K562 (cell line): ENCODE results near the gene COMMD9. TPM values are rescaled to one million over a fixed set of nuclear protein-coding genes. Genes with fewer than 3 reads are reported as not detected.

ENCODE experiments used
- C11orf30 ChIP-seq: fragments of 450-650 bp; IDR thresholded peaks from 2 replicates; pipeline ENCODE4 v1.6.1; 2016; ENCODE audit warnings: low read depth, mild to moderate bottlenecking
- HSF4 ChIP-seq: fragments of 250-450 bp; sonication (Bioruptor Pico); IDR thresholded peaks from 2 replicates; pipeline ENCODE4 v2.1.2; 2022; ENCODE audit warnings: mild to moderate bottlenecking, moderate library complexity, borderline replicate concordance
- RFX5 ChIP-seq: IDR thresholded peaks from 2 replicates; pipeline ENCODE4 v1.6.1; 2011; ENCODE audit warnings: low read depth, mild to moderate bottlenecking, improper control_type of control experiment, low read length
- TCF3 ChIP-seq: sonication (generic); formaldehyde crosslinking; IDR thresholded peaks from 2 replicates; pipeline ENCODE4 v1.4.0; 2020; ENCODE audit warnings: mild to moderate bottlenecking, missing genetic modification reagents
- TRIM25 ChIP-seq: fragments of 450-650 bp; IDR thresholded peaks from 2 replicates; pipeline ENCODE4 v1.7.0; 2016; ENCODE audit warnings: borderline replicate concordance
- polyA plus RNA-seq, 8 experiments: library from polyadenylated mRNA; depleted of rRNA in 4 of 8; stranded (reverse) in 5 of 8; unstranded in 3 of 8; fragments of >200 nt; fragmentation: Nextera tagmentation in 2 of 8; fragmentation: Illumina TruSeq in 1 of 8; extraction: Ambion mirVana in 2 of 8; extraction: Trizol in 1 of 8; gene quantifications; 2 replicates each; pipeline versions ENCODE4 v1.2.1 to v1.2.3, GENCODE V29; 2011 to 2014; ENCODE audit warnings: inconsistent platforms in 1 of 8, missing spikeins in 1 of 8
- total RNA-seq, 7 experiments: library from RNA; depleted of rRNA in 6 of 7; stranded (reverse); fragments of >200 nt in 6 of 7; fragmentation: Illumina TruSeq in 2 of 7; extraction: Trizol in 2 of 7; gene quantifications; 2 replicates each; pipeline versions ENCODE4 v1.2.1 to v1.2.3, GENCODE V29; 2011 to 2021; ENCODE audit warnings: low replicate concordance in 1 of 7
- TF ChIP-seq, protein P1 (sequence below): fragments of 450-650 bp; IDR thresholded peaks from 2 replicates; pipeline ENCODE4 v1.6.1; 2016; ENCODE audit warnings: low read depth
- TF ChIP-seq, protein P2 (sequence below), 2 experiments: IDR thresholded peaks; 2 replicates each; pipeline ENCODE4 v1.6.1; 2011; ENCODE audit warnings: borderline replicate concordance in 1 of 2, control low read depth in 1 of 2, low read depth in 1 of 2, low read length in 1 of 2, mild to moderate bottlenecking in 1 of 2, mixed read lengths in 1 of 2, moderate library complexity in 1 of 2; ENCODE audit not compliant: insufficient read depth in 1 of 2, insufficient read length in 1 of 2, poor library complexity in 1 of 2, severe bottlenecking in 1 of 2; ENCODE audit errors: extremely low read depth in 1 of 2
- TF ChIP-seq, protein P3 (sequence below): fragments of 450-650 bp; formaldehyde crosslinking; IDR thresholded peaks from 2 replicates; pipeline ENCODE4 v1.4.0; 2020; ENCODE audit warnings: mild to moderate bottlenecking, moderate library complexity
- TF ChIP-seq, protein P4 (sequence below): fragments of 250-450 bp; sonication (Bioruptor Pico); IDR thresholded peaks from 2 replicates; pipeline ENCODE4 v1.5.0; 2021
- TF ChIP-seq, protein P5 (sequence below), 2 experiments: fragments of 200-800 bp in 1 of 2; sonication (Bioruptor generic) in 1 of 2; sonication (generic) in 1 of 2; formaldehyde crosslinking in 1 of 2; IDR thresholded peaks in 1 of 2; conservative IDR thresholded peaks in 1 of 2; 2 replicates each; pipeline versions ENCODE4 v1.5.0 to v1.6.1; 2016 to 2020; ENCODE audit warnings: missing compliant biosample characterization in 1 of 2, missing genetic modification characterization in 1 of 2, missing genetic modification reagents in 1 of 2

COMMD9 gene
- total and polyA plus RNA-seq, 9 of the 15 experiments (the other 6 are each of a cell fraction or from before 2014, with no cell fraction given) = 27.3 to 121 (median 48.0) TPM

DNA sequence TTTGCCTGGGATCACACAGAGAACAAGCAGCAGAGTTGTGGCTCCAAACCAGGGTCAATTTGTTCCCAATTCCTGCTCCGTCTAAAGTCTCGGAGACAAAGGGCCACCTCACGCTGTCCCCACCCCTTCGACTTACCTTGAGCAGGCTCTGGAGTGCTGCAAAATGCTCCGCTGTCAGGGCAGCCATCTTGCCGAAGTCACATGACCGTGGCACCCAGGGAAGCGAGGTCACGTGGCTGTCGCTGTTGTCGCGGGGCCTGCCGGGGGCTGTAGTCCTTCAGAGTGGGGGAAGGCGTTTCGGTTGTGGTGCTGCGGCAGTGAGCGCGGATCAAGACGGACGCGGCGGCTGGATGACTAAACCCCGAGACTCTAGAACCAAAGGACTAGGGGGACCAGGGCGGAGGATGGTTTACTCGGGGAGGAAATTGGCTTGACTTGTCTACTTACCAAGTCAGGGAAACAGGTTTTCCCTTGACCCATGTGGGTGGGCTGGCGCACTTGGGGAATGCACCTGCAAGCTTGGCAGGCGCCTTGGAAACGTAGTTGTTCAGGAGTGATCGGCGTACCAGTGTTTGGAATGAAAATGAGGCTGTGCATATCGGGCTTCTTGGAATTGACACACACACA is at the start of gene COMMD9 (continued):
- TF ChIP-seq, protein P1, sequence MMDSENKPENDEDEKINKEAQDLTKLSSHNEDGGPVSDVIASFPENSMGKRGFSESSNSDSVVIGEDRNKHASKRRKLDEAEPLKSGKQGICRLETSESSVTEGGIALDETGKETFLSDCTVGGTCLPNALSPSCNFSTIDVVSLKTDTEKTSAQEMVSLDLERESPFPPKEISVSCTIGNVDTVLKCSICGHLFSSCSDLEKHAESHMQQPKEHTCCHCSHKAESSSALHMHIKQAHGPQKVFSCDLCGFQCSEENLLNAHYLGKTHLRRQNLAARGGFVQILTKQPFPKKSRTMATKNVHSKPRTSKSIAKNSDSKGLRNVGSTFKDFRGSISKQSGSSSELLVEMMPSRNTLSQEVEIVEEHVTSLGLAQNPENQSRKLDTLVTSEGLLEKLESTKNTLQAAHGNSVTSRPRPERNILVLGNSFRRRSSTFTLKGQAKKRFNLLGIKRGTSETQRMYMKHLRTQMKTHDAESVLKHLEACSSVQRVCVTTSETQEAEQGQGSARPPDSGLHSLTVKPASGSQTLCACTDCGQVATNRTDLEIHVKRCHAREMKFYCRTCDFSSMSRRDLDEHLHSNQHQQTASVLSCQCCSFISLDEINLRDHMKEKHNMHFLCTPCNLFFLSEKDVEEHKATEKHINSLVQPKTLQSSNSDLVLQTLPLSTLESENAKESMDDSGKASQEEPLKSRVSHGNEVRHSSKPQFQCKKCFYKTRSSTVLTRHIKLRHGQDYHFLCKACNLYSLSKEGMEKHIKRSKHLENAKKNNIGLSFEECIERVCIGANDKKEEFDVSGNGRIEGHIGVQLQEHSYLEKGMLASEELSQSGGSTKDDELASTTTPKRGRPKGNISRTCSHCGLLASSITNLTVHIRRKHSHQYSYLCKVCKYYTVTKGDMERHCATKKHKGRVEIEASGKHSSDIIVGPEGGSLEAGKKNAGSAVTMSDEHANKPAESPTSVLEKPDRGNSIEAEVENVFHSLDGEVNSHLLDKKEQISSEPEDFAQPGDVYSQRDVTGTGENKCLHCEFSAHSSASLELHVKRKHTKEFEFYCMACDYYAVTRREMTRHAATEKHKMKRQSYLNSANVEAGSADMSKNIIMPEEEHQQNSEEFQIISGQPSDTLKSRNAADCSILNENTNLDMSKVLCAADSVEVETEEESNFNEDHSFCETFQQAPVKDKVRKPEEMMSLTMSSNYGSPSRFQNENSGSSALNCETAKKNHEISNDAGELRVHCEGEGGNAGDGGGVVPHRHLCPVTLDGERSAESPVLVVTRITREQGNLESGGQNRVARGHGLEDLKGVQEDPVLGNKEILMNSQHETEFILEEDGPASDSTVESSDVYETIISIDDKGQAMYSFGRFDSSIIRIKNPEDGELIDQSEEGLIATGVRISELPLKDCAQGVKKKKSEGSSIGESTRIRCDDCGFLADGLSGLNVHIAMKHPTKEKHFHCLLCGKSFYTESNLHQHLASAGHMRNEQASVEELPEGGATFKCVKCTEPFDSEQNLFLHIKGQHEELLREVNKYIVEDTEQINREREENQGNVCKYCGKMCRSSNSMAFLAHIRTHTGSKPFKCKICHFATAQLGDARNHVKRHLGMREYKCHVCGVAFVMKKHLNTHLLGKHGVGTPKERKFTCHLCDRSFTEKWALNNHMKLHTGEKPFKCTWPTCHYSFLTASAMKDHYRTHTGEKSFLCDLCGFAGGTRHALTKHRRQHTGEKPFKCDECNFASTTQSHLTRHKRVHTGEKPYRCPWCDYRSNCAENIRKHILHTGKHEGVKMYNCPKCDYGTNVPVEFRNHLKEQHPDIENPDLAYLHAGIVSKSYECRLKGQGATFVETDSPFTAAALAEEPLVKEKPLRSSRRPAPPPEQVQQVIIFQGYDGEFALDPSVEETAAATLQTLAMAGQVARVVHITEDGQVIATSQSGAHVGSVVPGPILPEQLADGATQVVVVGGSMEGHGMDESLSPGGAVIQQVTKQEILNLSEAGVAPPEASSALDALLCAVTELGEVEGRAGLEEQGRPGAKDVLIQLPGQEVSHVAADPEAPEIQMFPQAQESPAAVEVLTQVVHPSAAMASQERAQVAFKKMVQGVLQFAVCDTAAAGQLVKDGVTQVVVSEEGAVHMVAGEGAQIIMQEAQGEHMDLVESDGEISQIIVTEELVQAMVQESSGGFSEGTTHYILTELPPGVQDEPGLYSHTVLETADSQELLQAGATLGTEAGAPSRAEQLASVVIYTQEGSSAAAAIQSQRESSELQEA = no peak
- TF ChIP-seq TCF3 (CRISPR knock-in tag) (no peak), HSF4 (CRISPR knock-in tag) (no peak), TRIM25 (no peak), RFX5 (no peak), C11orf30 (peak; percentile 99)
- TF ChIP-seq, protein P2, sequence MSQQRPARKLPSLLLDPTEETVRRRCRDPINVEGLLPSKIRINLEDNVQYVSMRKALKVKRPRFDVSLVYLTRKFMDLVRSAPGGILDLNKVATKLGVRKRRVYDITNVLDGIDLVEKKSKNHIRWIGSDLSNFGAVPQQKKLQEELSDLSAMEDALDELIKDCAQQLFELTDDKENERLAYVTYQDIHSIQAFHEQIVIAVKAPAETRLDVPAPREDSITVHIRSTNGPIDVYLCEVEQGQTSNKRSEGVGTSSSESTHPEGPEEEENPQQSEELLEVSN (IDR thresholded peaks at IDR 0.05; ENCODE audit: borderline replicate concordance in 1 of 2, extremely low read depth in 1 of 2, insufficient read depth in 1 of 2, insufficient read length in 1 of 2, low read depth in 1 of 2, low read length in 1 of 2, poor library complexity in 1 of 2, severe bottlenecking in 1 of 2) = peak; percentile 26 to 39
- TF ChIP-seq, protein P3, sequence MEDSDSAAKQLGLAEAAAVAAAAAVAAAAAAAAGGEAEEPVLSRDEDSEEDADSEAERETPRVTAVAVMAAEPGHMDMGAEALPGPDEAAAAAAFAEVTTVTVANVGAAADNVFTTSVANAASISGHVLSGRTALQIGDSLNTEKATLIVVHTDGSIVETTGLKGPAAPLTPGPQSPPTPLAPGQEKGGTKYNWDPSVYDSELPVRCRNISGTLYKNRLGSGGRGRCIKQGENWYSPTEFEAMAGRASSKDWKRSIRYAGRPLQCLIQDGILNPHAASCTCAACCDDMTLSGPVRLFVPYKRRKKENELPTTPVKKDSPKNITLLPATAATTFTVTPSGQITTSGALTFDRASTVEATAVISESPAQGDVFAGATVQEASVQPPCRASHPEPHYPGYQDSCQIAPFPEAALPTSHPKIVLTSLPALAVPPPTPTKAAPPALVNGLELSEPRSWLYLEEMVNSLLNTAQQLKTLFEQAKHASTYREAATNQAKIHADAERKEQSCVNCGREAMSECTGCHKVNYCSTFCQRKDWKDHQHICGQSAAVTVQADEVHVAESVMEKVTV = no peak; the same call in 1 of the 2 replicates
- TF ChIP-seq, protein P4, sequence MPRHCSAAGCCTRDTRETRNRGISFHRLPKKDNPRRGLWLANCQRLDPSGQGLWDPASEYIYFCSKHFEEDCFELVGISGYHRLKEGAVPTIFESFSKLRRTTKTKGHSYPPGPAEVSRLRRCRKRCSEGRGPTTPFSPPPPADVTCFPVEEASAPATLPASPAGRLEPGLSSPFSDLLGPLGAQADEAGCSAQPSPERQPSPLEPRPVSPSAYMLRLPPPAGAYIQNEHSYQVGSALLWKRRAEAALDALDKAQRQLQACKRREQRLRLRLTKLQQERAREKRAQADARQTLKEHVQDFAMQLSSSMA (CRISPR knock-in tag) = no peak
- TF ChIP-seq, protein P5, sequence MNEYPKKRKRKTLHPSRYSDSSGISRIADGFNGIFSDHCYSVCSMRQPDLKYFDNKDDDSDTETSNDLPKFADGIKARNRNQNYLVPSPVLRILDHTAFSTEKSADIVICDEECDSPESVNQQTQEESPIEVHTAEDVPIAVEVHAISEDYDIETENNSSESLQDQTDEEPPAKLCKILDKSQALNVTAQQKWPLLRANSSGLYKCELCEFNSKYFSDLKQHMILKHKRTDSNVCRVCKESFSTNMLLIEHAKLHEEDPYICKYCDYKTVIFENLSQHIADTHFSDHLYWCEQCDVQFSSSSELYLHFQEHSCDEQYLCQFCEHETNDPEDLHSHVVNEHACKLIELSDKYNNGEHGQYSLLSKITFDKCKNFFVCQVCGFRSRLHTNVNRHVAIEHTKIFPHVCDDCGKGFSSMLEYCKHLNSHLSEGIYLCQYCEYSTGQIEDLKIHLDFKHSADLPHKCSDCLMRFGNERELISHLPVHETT (CRISPR knock-in tag; conservative IDR thresholded peaks at IDR 0.05 in 1 of 2, IDR thresholded peaks at IDR 0.05 in 1 of 2) = peak in 1 of 2 experiments; percentile 71; a peak in 1 of 4 replicates
